ENCODE measurements around the gene DESI1. TPM values are rescaled to one million over a fixed set of nuclear protein-coding genes. Genes with fewer than 3 reads are reported as not detected.

Gene DESI1
- total RNA-seq, 1 experiment from 2014 or later = 40.8 TPM

- DNase-seq (ENCODE audit: low read depth, low spot score) (no peak), ATAC-seq (no peak)
- Histone ChIP-seq H3K4me1 (ENCODE audit: control insufficient read depth in 1 of 2, insufficient read depth in 2 of 2, low read length in 2 of 2) (no peaks in the 10 kb centered on the region), H4K20me1 (ENCODE audit: insufficient read depth) (peaks cover 8% of the 10 kb centered on the region; the same call in 1 of the 2 replicates), H3K9ac (ENCODE audit: low read length) (no peak overlapping the region), H3K9me3 (ENCODE audit: control insufficient read depth in 1 of 2, insufficient read depth in 1 of 2, low read depth in 1 of 2, low read length in 2 of 2) (no peaks in the 10 kb centered on the region), H3K4me2 (ENCODE audit: low read length) (no peak overlapping the region), H3K9me2 (ENCODE audit: insufficient read depth) (no peaks in the 10 kb centered on the region), H3K27ac (ENCODE audit: low read depth, low read length) (no peak overlapping the region), H3K27me3 (ENCODE audit: insufficient read depth, low read length) (no peaks in the 10 kb centered on the region), H2AFZ (ENCODE audit: low read depth, low read length, poor library complexity, severe bottlenecking) (no peak overlapping the region), H3K4me3 (replicated peaks in 1 of 2; ENCODE audit: low read depth in 1 of 2, low read length in 2 of 2) (no peak overlapping the region), H3K36me3 (ENCODE audit: control insufficient read depth in 1 of 2, insufficient read depth in 2 of 2, low read length in 2 of 2) (peaks cover 52 to 78% of the 10 kb centered on the region in 2 experiments), H3K79me2 (ENCODE audit: insufficient read depth, low read length) (peaks cover 28% of the 10 kb centered on the region; the same call in 1 of the 2 replicates)
- TF ChIP-seq ELF1 (IDR thresholded peaks at IDR 0.05; ENCODE audit: borderline replicate concordance, low read depth) = no peak
- no peak for TF ChIP-seq CEBPB (IDR thresholded peaks at IDR 0.05; ENCODE audit: low read depth)
- TF ChIP-seq RAD21 (IDR thresholded peaks at IDR 0.05; ENCODE audit: low read depth) = no peak
- no peak for TF ChIP-seq FOSL1 (IDR thresholded peaks at IDR 0.05; ENCODE audit: low read depth)
- no peak for TF ChIP-seq TCF7L2 (IDR thresholded peaks at IDR 0.05; ENCODE audit: borderline replicate concordance, extremely low read depth, insufficient read depth, insufficient read length)
- TF ChIP-seq SIN3A (IDR thresholded peaks at IDR 0.05; ENCODE audit: low read depth) = no peak
- no peak for TF ChIP-seq REST (IDR thresholded peaks at IDR 0.05; ENCODE audit: low read depth)
- TF ChIP-seq YY1 (IDR thresholded peaks at IDR 0.05; ENCODE audit: extremely low read depth, insufficient replicate concordance, low read depth, low read length) = no peak
- no peak for TF ChIP-seq SRF (IDR thresholded peaks at IDR 0.05; ENCODE audit: low read depth)
- TF ChIP-seq EZH2phosphoT487 (IDR thresholded peaks at IDR 0.05; ENCODE audit: borderline replicate concordance) = no peak
- no peak for TF ChIP-seq CTCF (IDR thresholded peaks at IDR 0.05 in 2 of 3, conservative IDR thresholded peaks at IDR 0.05 in 1 of 3; ENCODE audit: borderline replicate concordance in 1 of 3, insufficient read depth in 1 of 3, low read depth in 2 of 3, low read length in 2 of 3)
- TF ChIP-seq ATF3 (IDR thresholded peaks at IDR 0.05) = no peak
- TF ChIP-seq ZBTB33 (IDR thresholded peaks at IDR 0.05; ENCODE audit: extremely low read depth, insufficient replicate concordance, low read length) = no peak
- no peak for TF ChIP-seq POLR2AphosphoS5 (IDR thresholded peaks at IDR 0.05; ENCODE audit: low read depth, low read length)
- TF ChIP-seq ZNF274 (IDR thresholded peaks at IDR 0.05; ENCODE audit: low read depth, low read length) = no peak
- no peak for TF ChIP-seq JUND (IDR thresholded peaks at IDR 0.05)
- TF ChIP-seq POLR2A (IDR thresholded peaks at IDR 0.05; ENCODE audit: borderline replicate concordance, extremely low read depth, insufficient read depth, insufficient read length) = no peak
- BruUV-seq (replicated peaks) = no TSS peak
- ChIA-PET CTCF (no interaction called here), POLR2A (no interaction called here), RAD21 (ENCODE audit: low non-redundant PET in 1 of 2, low total read pairs in 2 of 2, uncharacterized antibody in 2 of 2, unreplicated experiment in 2 of 2) (interaction anchor here in 1 of 2 experiments (0.7 kb wide), 1 partner anchor 32 kb away, joined by 3 read pairs; no protein-coding TSS in a partner anchor)
- intact Hi-C loops (cut with micrococcal nuclease) = no loop called here
These were observed 40.2 kb upstream of the DESI1 start for GRCh38 chr22:41661088-41661487.

All from HCT116 (cell line).